ENCODE measurements around the gene BROX. TPM values are rescaled to one million over a fixed set of nuclear protein-coding genes. Genes with fewer than 3 reads are reported as not detected.

The BROX gene
- total RNA-seq, 1 experiment from 2014 or later: 49.8 TPM

- Histone ChIP-seq H3K27me3 (ENCODE audit: control insufficient read depth, insufficient read depth, low read length) (no peaks in the 10 kb centered on the region), H3K4me3 (ENCODE audit: low read depth in 2 of 2, low read length in 2 of 2) (no peak overlapping the region), H3K4me1 (ENCODE audit: control insufficient read depth, insufficient read depth, low read length) (no peaks in the 10 kb centered on the region), H3K9me3 (ENCODE audit: control insufficient read depth, insufficient read depth, low read depth, low read length) (no peaks in the 10 kb centered on the region), H3K36me3 (ENCODE audit: control insufficient read depth, insufficient read depth, low read length) (no peaks in the 10 kb centered on the region), H3K27ac (ENCODE audit: low read length) (no peak overlapping the region)
- in situ Hi-C loops (cut with HindIII; ENCODE audit: low pct_unique_long_range_greater_than_20kb, low sequenced_read_pairs) (no loop called here), intact Hi-C loops (cut with micrococcal nuclease; ENCODE audit: unreplicated experiment) (loop anchor here (2.0 kb wide), 1 partner anchor 60 kb away; no protein-coding TSS in a partner anchor)
- DNase-seq (ENCODE audit: low read depth, low spot score) (no peak), ATAC-seq (no peak)
- no TSS peak for BruUV-seq (replicated peaks)
- TF ChIP-seq POLR2AphosphoS5 (IDR thresholded peaks at IDR 0.05; ENCODE audit: low read depth, low read length) (no peak), REST (IDR thresholded peaks at IDR 0.05; ENCODE audit: insufficient read depth in 1 of 2, low read depth in 2 of 2, low read length in 1 of 2) (no peak), CTCF (IDR thresholded peaks at IDR 0.05) (no peak), TCF7L2 (IDR thresholded peaks at IDR 0.05; ENCODE audit: low read depth, low read length) (no peak), SIN3A (IDR thresholded peaks at IDR 0.05; ENCODE audit: borderline replicate concordance, insufficient read depth, low read depth, low read length) (no peak)
- CTCF ChIA-PET: no interaction called here
- POLR2A ChIA-PET: no interaction called here
Observed at GRCh38 chr1:222783051-222783450, 70.7 kb downstream of the BROX start.

- intact Hi-C loops (cut with micrococcal nuclease; ENCODE audit: unreplicated experiment) (no loop called here), in situ Hi-C loops (cut with HindIII; ENCODE audit: low pct_unique_long_range_greater_than_20kb, low sequenced_read_pairs) (no loop called here)
- no peak for ATAC-seq
- Histone ChIP-seq H3K27ac (ENCODE audit: low read length) (no peak overlapping the region), H3K9me3 (ENCODE audit: control insufficient read depth, insufficient read depth, low read depth, low read length) (no peaks in the 10 kb centered on the region), H3K27me3 (ENCODE audit: control insufficient read depth, insufficient read depth, low read length) (no peaks in the 10 kb centered on the region), H3K36me3 (ENCODE audit: control insufficient read depth, insufficient read depth, low read length) (no peaks in the 10 kb centered on the region), H3K4me1 (ENCODE audit: control insufficient read depth, insufficient read depth, low read length) (no peaks in the 10 kb centered on the region), H3K4me3 (ENCODE audit: low read depth in 2 of 2, low read length in 2 of 2) (no peak overlapping the region)
- ChIA-PET CTCF (no interaction called here), POLR2A (no interaction called here)
- DNase-seq (ENCODE audit: low read depth, low spot score): no peak
- no TSS peak for BruUV-seq (replicated peaks)
- TF ChIP-seq REST (IDR thresholded peaks at IDR 0.05; ENCODE audit: insufficient read depth in 1 of 2, low read depth in 2 of 2, low read length in 1 of 2): no peak
- no peak for TF ChIP-seq CTCF (IDR thresholded peaks at IDR 0.05)
- TF ChIP-seq SIN3A (IDR thresholded peaks at IDR 0.05; ENCODE audit: borderline replicate concordance, insufficient read depth, low read depth, low read length): no peak
- no peak for TF ChIP-seq TCF7L2 (IDR thresholded peaks at IDR 0.05; ENCODE audit: low read depth, low read length)
- no peak for TF ChIP-seq POLR2AphosphoS5 (IDR thresholded peaks at IDR 0.05; ENCODE audit: low read depth, low read length)
Observed at GRCh38 chr1:222784371-222784770, 72.0 kb downstream of the BROX start.

Other genes with a start within 250 kb of the BROX start
- gene HHIPL2, start 164.5 kb upstream of the BROX start, total RNA-seq (2021; ENCODE audit: unreplicated experiment): 14.7 TPM
- gene TAF1A, start 122.6 kb upstream of the BROX start, total RNA-seq (2021; ENCODE audit: unreplicated experiment): 11.6 TPM
- 53.5 TPM for gene MIA3, start 94.5 kb upstream of the BROX start, total RNA-seq (2021; ENCODE audit: unreplicated experiment)
- gene AIDA, start 73 bp upstream of the BROX start, total RNA-seq (2021; ENCODE audit: unreplicated experiment): 73.1 TPM
- gene FAM177B, start 24.6 kb downstream of the BROX start, total RNA-seq (2021; ENCODE audit: unreplicated experiment): not detected
- gene DISP1, start 102.5 kb downstream of the BROX start, total RNA-seq (2021; ENCODE audit: unreplicated experiment): 4.2 TPM